ENCODE measurements around the gene PRPF6. TPM values are rescaled to one million over a fixed set of nuclear protein-coding genes. Genes with fewer than 3 reads are reported as not detected.

PRPF6 gene
- polyA plus RNA-seq, 4 donors, result 86.0 to 95.4 (median 92.7) TPM

DNA sequence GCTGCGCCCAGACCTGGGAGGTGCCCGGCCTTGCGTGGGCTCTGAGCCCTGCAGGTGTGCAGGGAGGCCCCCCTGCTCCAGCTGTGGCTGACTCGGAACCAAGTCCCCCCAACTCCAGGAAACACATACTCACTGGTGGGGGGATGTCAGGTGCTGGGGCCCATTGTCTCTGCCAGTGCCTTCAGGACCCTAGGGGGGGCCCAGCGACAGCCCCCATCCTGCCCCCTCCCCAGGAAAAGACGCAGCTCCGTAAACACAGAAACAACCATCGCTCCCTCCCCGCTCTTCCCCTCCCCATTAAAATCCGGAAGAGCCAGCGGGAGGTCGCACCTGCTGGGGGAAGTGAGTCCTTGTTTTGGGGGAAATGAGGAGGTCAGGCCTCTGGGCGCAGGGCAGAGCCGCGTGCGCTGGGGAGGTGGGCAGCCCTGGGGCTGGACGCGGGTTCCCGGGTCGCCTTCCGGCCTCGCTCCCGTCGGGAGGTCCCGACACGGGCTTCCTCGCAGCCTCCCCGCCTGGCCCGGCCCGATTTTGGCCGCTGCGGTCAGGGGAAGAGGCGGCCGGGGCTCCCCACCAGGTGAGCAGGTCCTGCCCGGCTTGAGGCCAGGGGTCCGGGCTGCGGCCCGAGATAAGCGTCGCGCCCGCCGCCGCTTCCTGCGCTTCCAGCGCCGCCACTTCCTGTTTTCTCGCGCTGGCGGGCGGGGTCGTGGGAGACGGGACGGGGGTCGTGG lies 61.3 kb downstream of the PRPF6 start:
- DNase-seq (ENCODE audit: low read depth in 4 of 4, low spot score in 2 of 4), result no peak

DNA sequence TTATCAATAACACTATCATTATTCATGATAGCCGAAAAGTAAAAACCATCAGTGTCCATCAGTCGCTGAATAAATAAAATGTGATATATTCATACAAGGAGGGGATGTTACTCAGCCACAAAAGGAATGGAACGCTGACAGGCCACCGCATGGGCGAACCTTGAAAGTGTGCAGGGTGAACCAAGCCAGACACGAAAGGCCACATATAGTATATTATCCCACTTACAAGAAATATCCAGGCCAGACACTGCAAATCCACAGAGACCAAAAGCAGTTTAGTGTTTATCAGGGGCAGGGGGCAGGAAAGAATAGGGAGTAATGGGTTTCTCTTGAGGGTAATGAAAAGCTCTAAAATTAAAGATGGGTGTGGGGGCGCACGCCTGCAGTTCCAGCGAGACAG lies 62.8 kb downstream of the PRPF6 start:
- no peak for DNase-seq (ENCODE audit: low read depth in 4 of 4, low spot score in 2 of 4)

DNA sequence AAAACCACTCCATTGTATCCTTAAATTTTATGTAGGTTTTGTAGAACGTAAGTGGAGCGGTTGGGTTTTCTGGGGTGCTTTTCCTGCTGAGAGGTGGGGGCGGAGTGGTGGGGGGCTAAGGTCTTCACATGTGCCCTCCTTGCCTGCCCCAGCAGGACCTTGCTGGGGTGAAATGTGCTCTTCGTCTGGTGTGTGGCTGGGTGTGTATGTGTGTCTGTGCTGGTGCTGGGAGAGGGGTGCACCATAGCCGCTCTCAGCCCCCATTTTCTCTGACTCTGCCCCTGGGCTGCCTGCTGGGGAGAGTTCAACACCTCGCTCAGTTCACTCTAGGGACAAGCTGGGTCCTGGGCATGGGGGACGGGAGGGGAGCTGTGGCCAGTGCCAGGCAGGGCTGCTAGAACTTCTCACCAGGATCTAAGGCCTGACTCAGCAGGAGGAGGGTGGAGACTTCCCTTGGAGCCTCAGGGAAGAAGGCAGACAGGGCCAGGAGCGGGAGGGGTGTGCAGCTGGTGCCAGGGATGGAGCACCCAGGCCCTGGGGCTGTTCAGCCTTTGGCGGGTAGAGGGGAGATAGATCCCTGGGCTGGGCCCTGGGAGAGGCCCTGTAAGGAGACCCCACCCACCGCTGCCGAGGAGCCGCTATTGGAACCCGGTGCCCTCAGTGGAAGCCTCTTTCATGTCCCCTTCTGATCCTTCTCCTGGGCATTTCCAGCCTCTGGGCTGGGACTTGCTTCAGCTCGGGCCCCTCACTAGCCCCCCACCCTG lies 63.7 kb downstream of the PRPF6 start:
- DNase-seq (ENCODE audit: low read depth in 4 of 4, low spot score in 2 of 4), result no peak

DNA sequence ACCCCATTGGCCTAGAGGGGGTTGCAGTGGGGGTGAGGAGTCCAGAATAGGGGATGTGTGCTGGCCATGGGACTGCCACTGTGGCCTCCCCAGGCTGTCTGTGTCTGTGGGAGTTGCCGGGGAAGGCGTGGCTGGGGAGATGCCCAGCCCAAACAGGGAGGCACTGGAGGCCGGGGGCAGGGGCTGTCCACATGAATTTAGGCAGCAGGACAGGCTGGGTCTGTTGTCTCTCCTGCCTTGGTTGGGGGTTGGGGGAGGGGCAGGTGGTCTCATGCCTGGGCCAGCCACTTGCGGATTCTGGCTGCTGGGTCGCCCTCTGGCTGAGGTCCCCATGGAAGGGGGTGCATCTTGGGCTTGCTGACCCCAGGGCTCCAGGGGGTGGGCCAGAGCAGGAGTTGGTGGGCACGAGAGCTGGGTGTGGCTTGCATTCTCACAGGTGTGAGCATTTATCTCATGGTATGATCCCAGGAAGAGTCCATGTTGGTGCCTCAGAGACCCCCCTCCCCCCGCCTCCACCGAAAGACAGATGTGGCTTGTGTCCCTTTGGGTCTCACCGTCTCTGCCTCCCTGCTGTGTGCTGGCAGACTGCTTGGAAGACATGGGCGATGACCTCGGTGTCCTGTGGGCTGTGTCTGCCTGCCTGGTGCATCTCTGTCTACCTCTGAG lies 64.5 kb downstream of the PRPF6 start:
- no peak for DNase-seq (ENCODE audit: low read depth in 4 of 4, low spot score in 2 of 4)

DNA sequence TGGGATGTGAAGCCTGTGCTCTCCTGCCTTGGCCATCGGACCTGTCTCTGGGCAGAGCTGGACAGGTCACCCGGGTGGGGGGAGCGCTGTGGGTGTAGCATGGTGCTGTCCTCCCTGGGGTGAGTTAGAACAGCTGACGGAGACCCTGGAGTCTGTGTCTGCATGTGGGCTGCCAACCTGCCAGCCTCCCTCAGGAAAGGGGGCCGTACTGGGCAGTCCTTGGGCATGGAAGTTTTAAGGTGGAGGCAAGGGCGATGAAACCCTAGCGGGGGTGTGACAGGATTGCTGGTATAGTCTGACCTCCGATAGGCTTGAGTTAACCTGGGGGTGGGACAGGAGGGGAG lies 66.1 kb downstream of the PRPF6 start:
- no peak for DNase-seq (ENCODE audit: low read depth in 4 of 4, low spot score in 2 of 4)

DNA sequence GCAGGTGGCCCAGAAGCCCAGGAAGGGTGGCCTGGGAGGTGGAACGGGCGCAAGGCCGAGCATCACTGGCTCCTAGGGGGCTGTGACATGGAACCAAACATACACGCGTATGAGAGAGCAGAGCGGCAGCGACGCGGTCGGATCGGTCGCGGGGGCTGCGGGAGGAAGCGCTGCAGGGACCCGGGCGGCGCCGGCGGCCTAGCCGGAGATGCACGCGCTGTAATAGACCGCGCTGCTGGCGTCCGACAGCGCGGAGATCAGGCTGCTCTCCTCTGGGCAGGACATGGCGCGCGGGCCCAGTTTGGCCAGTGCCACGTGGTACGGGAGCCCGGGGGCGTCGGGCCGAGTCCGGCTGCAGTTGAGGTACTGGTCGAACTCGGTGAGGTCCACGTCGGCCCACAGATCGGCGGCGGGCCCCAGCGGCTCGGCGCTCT lies 67.1 kb downstream of the PRPF6 start:
- no peak for DNase-seq (ENCODE audit: low read depth in 4 of 4, low spot score in 2 of 4)

DNA sequence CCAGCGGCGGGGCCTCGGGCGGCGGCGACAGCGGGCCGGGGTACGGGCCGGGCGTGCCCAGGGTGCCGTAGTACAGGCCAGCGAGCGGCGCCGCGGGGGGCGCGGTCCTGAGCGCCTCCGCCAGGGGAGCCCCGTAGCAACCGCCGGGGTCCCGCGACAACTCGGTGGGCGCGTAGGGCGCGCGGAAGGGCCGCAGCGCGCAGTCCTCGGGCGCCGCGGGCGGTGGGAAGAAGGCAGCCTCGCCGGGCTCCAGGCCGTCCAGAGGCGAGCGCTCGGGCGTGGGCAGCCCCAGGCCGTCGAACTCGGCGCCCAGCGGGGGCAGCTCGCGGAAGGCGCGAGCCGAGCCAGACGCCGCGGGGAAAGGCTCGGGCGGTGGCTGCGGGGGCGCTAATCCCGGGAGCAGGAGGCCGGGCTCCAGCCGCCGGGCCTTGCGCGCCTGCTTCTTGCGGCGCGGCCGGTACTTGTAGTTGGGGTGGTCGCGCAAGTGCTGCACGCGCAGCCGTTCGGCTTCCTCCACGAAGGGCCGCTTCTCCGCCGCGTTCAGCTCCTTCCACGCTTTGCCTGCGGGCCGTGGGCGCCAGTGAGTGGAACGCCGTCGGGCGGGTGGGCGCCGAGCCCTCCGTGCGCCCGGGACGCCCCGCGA lies 67.6 kb downstream of the PRPF6 start:
- no peak for DNase-seq (ENCODE audit: low read depth in 4 of 4, low spot score in 2 of 4)

DNA sequence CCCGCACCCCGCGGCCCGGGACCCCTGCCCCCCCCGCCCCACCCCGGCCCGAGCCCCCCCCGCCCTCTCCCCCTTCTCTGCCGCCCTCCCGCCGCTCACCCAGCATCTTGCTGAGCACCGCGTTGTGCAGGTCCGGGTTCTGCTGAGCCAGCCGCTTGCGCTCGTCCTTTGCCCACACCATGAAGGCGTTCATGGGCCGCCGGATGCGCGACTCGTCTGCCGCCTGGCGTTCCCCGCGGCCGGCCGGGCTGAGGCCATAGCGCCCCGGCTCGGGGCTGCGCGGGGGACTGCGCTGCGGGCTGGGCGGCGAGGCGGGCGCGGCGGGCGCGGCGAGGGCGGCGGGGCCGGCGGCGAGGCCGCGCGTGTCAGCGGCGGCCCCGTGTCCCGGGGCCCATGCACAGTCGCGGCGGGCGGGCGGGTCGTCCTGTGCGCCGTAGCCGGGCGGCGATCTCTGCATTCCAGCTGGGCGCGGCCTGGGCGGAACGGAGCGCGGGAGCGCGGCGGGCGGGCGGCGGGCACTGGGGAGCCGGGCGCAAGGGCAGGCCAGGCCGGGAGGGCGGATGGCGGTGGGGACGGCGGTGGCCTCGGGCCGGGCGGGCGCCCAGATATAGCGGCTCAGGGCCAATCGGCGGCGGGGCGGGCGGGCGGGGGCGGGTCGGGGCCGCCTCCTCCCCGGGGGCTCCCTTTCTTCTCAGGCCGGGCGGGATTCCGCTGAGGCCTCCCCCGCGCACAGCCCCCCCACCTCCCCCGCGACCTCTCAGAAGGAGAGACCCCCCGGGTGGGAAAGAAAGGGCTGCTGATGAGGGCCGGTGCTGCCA lies 68.3 kb downstream of the PRPF6 start, which contains the start of gene SOX18:
SOX18 (minus strand) TSS at position 580 of the 818 bp plus-strand sequence; CDS start at position 457, 123 bp downstream.
- no peak for DNase-seq (ENCODE audit: low read depth in 4 of 4, low spot score in 2 of 4)

DNA sequence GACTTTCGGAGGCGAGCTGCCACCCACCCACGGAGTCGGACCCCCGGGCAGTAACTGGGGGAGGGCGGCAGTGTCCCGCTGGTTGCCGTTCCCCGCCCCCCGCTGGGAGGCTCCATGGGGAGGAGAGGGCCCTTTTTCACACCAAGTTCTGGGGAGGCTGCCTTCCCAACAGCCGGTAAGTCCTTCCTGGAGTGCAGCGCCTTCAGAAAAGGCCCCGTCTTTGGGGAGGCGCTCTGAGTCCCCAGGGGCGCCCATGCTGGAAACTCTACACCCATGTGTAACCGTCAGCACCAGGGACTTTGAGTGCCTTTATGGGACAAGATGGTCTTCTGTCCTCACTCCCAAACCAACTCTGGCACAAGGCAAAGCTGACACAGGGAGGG lies 68.9 kb downstream of the PRPF6 start:
- no peak for DNase-seq (ENCODE audit: low read depth in 4 of 4, low spot score in 2 of 4)

DNA sequence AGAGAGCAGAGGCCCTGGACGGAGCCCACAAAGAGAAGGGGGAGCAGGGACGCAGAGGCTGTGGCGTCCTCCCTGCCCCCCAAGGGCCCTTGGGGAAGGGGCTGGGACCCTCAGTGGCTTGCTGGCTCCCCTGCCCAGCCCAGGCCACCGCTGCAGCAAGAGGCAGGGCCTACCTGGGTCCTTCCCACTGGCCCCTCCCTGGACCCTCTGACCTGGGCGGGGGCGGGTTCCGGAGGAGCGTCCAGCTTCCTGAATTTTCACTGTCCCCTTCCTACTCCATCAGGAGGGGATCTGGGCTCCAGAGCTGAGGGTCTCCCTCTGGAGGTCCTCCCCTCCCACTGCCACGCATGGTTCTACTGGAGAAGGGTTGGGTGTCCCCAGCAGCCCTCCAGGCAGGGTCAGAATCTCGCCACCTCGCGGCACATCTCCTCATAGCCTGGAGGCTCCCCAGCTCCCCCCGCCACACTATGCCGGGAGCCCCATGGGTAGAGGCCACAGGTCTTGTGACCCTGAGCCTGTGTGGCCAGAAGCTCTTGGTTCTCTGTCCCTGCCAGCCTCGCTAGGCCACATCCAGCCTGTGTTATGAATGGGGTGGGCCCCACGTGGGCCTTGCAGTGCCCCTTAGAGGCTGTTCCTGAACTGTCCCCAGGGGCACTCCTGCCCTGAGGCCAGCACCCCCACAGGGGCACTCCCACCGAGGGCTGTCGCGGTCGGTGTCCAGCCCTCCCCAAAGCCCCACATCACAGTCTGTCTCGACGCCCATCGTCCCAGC lies 69.5 kb downstream of the PRPF6 start:
- DNase-seq (ENCODE audit: low read depth in 4 of 4, low spot score in 2 of 4), result no peak

DNA sequence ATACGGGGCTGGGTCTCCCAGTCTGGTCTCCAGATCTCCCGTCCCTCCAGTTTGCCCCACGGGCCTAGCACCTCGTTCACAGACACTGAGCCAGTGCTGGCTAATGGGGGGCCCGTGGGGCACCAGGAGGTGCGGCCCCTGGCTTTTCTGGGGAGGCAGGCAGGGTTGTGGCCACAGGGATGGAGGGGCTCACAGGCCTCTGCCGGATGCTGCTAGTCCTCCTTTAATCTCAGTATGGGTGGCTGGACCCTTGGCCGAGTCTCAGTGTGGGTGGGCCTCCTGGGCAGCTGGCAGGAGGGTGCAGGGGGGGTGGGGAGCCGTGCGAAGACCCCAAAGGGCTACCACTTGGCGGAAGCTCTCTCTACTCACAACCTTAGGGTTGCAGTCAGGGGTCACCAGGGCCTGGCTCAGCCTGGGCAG lies 70.1 kb downstream of the PRPF6 start:
- no peak for DNase-seq (ENCODE audit: low read depth in 4 of 4, low spot score in 2 of 4)

DNA sequence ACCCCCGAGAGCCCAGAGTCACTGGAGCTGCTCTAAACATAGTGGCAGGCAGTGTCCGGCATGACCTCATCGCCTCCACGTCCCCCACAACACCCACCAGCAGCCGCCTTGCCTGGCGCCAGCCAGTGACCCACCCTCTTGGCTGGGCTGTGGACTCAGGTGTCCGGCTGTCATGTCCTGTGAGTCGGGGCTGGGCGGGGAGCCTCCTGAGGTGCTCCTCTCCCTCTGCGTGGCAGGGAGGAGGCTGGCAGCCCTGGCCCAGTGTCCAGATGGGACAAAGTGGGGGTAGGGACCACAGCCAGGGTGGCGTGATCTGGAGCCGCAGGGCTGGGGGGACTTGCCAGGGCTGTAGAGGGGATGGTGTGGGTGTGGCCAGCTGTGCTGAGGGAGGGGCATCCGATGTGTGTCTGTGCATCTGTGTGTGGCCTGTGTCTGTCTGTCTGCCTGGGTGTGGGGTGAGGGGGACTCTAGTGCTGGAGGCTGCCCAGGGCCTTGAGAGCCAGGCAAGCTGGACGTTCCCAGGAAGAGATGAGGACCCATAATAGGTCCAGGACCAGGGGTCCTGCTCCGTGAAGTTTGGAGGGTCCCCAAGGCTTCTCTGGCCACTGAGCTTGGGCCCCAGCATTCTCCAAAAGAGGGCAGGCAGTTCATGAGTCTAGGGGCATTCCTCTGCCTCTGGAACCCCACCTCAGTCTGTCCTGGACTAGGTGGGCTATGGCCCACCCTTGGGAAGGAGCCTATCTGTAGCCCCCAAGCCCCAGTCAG lies 70.8 kb downstream of the PRPF6 start:
- DNase-seq (ENCODE audit: low read depth in 4 of 4, low spot score in 2 of 4), result no peak

DNA sequence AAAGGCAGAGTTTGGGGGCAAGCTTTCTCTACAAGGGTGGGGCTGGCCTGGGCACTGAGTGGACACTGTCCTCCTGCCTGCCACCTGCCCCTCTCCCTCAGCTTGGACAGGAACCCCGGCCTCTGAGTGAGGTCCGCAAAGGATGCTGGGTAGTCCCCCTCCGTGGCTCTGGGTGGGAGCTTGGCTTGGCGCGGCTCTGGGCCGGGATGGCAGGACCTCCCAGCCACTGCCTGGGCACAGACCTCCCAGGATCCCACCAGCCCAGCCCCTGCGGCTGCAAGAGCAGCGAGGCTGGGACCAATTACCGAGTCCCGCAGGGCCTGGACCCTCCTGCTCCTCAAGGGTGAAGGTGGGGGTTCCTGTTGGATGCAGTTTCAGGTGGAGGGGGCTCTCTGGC lies 71.4 kb downstream of the PRPF6 start:
- DNase-seq (ENCODE audit: low read depth in 4 of 4, low spot score in 2 of 4), result no peak

DNA sequence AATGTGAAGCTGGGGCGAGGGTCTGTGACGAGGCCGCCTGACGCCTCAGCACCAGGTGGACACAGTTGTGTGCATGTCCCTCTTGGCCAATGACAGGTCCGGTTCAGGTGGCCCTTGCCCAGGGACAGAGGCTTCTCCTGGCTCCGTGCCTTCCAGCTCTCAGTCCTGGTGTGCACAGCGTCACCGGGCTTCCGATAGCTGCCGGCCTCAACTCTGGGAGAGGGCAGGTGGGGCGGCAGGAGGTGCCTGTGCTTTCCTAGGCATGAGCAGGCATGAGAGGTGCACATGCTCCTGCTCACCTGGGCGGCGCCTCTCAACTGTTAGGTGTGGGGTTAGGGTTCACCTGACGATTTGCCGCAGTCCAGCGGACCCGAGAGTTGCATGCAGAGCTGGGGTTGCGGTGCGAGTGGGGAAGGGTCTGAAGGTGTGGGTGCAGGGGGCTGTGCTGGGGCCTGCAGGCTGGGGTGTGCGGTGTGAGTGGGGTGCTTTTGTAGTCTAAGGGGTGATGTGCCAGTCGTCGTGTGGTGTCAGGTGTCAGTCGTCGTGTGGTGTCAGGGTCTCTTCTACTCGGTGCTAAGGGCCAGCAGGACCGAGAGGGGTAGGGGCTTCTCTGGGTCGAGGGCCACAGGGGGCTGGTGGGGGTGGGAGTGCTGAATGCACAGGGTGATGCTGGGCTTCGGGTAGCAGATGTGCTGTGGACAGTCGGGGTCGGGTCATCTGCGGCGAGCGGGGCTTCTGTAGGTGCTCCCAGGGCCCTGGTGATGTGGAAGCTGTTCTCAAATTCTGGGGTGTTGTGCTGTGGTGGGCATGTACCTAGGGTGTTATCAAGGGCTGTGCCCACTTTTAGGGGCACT lies 72.3 kb downstream of the PRPF6 start:
- no peak for DNase-seq (ENCODE audit: low read depth in 4 of 4, low spot score in 2 of 4)

DNA sequence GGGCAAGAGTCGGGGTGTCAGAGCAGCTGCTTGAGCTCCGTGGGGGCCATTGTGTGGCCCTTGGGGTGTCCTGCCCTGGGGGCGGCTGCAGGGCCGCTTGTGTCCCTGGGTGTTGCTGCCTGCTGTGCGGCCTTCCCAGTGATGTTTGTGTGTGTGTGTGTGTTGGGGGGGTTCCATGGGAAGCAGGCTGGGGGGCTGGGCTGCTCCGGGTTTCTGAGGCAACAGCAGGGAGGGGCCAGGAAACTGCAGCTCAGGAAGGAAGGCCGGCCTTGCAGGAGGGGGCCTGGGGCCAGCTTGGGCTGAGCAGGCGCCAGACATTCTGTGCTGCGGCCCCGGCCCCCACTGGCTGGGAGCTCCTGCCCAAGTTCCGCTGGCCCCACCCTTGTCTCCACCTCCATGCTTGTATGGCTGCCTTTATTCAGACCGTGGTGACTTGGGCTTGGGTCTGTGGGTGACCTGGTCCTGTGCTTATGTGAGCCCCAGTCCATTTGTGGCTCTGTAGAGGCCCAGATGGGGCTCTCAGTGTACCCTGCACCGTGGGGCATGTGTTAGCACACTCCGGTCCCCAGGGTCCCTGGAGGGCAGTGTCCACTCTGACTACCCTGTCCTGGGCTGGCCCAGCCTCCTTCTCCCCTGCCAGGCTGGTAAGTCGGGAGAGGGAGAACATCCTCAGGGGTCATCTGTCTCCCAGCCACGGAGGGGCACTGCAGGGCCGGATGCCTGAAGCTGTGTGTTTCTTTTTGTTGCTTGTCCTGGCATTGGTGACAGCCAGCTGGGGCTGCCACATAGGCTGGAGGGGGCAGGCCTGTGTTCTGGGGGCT lies 73.1 kb downstream of the PRPF6 start:
- no peak for DNase-seq (ENCODE audit: low read depth in 4 of 4, low spot score in 2 of 4)

DNA sequence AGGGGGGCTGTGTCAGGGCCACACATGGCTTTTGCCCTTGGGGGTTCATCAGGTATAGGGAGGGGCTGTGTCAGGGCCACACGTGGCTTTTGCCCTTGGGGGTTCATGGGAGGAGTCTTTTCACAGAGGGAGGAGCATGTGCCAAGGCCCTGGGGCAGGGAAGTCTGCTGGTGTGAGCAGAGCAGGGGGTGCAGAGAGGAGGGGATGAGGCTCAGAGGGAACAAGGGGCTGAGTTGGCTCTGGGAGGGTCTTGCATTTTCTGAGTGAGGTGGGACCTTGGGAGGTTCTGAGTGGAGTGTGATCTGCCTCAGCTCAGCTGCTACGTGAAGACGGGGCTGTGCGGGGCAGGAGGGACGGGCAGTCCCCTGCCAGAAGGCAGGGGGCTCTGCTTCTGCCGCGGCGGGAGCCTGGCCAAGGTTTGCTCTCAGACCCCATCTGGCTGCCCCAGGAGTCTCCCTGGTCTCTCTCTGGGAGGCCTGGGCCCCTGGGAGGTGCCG lies 74.5 kb downstream of the PRPF6 start:
- no peak for DNase-seq (ENCODE audit: low read depth in 4 of 4, low spot score in 2 of 4)

All from left renal cortex interstitium (tissue), 4 donors.